ENCODE results near the gene NEK7. TPM values are rescaled to one million over a fixed set of nuclear protein-coding genes. Genes with fewer than 3 reads are reported as not detected.

NEK7 gene
- total and polyA plus RNA-seq, 2 of the 4 experiments (the other 2 are of a cell fraction), result 89.0 to 467 TPM

GRCh38 chr1:198212675-198213074 is 55.9 kb downstream of the NEK7 start:
- no peak overlapping the region for H3K23ac ChIP-seq (ENCODE audit: low read depth, low read length)
- dilution Hi-C loops (cut with HindIII; ENCODE audit: low sequenced_read_pairs, unreplicated experiment) (no loop called here), intact Hi-C loops (cut with micrococcal nuclease) (no loop called here), in situ Hi-C loops (cut with MboI; ENCODE audit: low sequenced_read_pairs) (no loop called here)
- H2AK9ac ChIP-seq (replicated peaks; ENCODE audit: low read depth, low read length, poor library complexity), result no peak overlapping the region
- H2AFZ ChIP-seq (replicated peaks; ENCODE audit: low read length, poor library complexity), result no peak overlapping the region
- no peak overlapping the region; the same call in 1 of the 2 replicates for H2BK20ac ChIP-seq (ENCODE audit: low read depth, low read length)
- H4K91ac ChIP-seq (ENCODE audit: insufficient read depth, low read depth, low read length), result no peak overlapping the region
- peak overlapping the region; percentile 62 for H2AK5ac ChIP-seq (ENCODE audit: low read depth, low read length)
- ATAC-seq (ENCODE audit: low read depth), result peak; percentile 87
- peaks cover 23% of the 10 kb centered on the region for H4K20me1 ChIP-seq (ENCODE audit: insufficient read depth, low read length)
- H3K9ac ChIP-seq (ENCODE audit: low read depth, low read length), result no peak overlapping the region
- H2BK5ac ChIP-seq (ENCODE audit: low read depth, low read length, poor library complexity, severe bottlenecking), result peak overlapping the region; percentile 68
- H3K27ac ChIP-seq (ENCODE audit: insufficient read depth, low read length), result peak overlapping the region; percentile 27; the same call in 1 of the 2 replicates
- DNase-seq, result peak; percentile 98
- no TSS peak for BruUV-seq (replicated peaks)
- H4K8ac ChIP-seq (ENCODE audit: low read depth in 2 of 2, low read length in 2 of 2), result peak overlapping the region in 1 of 2 experiments; percentile 7; a peak in 2 of 4 replicates
- H3K4me3 ChIP-seq (ENCODE audit: insufficient read depth, low read depth, low read length), result no peak overlapping the region
- peaks cover 40 to 49% of the 10 kb centered on the region in 2 experiments for H3K79me1 ChIP-seq (ENCODE audit: low read depth in 1 of 2, low read length in 2 of 2)
- H2BK120ac ChIP-seq (ENCODE audit: low read depth, low read length), result peak overlapping the region; percentile 11; the same call in 1 of the 2 replicates
- no peaks in the 10 kb centered on the region for H3K27me3 ChIP-seq (ENCODE audit: control insufficient read depth, insufficient read depth, low read length)
- TF ChIP-seq NFE2L2 (IDR thresholded peaks at IDR 0.05; ENCODE audit: low read depth, low read length), result peak; percentile 50; the same call in 1 of the 2 replicates
- no peak for TF ChIP-seq BHLHE40 (IDR thresholded peaks at IDR 0.05; ENCODE audit: low read depth, low read length)
- TF ChIP-seq CEBPB (IDR thresholded peaks at IDR 0.05; ENCODE audit: low read depth, low read length), result peak; percentile 97
- no peak for TF ChIP-seq CHD1 (IDR thresholded peaks at IDR 0.05; ENCODE audit: low read depth, low read length)
- TF ChIP-seq RCOR1 (IDR thresholded peaks at IDR 0.05; ENCODE audit: insufficient replicate concordance, low read length), result peak; percentile 48
- TF ChIP-seq CTCF (conservative IDR thresholded peaks at IDR 0.05; ENCODE audit: low read depth, low read length), result 0 out of 2 replicates have a peak, but pooled peaks have one; percentile 5
- peak; percentile 30; the same call in 1 of the 2 replicates for TF ChIP-seq MAFK (IDR thresholded peaks at IDR 0.05; ENCODE audit: low read depth, low read length)
- no peak for TF ChIP-seq POLR2A (IDR thresholded peaks at IDR 0.05; ENCODE audit: low read depth, low read length)
- peak; percentile 73; the same call in 1 of the 2 replicates for TF ChIP-seq FOS (IDR thresholded peaks at IDR 0.05; ENCODE audit: low read depth, low read length)
- TF ChIP-seq SMC3 (IDR thresholded peaks at IDR 0.05; ENCODE audit: low read depth, low read length), result peak; percentile 11; the same call in 1 of the 2 replicates
- TF ChIP-seq MAZ (IDR thresholded peaks at IDR 0.05; ENCODE audit: borderline replicate concordance, low read depth, low read length), result no peak
- TF ChIP-seq RAD21 (IDR thresholded peaks at IDR 0.05; ENCODE audit: low read length), result no peak
- TF ChIP-seq USF2 (IDR thresholded peaks at IDR 0.05; ENCODE audit: low read depth, low read length), result no peak
- H3K18ac ChIP-seq (ENCODE audit: low read depth, low read length), result peak overlapping the region; percentile 12; the same call in 1 of the 2 replicates
- ChIA-PET POLR2A (ENCODE audit: unreplicated experiment) (no interaction called here), CTCF (no interaction called here)
- H3K36me3 ChIP-seq (ENCODE audit: control insufficient read depth, insufficient read depth, low read length), result peaks cover 10% of the 10 kb centered on the region
- peaks cover 20% of the 10 kb centered on the region for H3K9me1 ChIP-seq (ENCODE audit: insufficient read depth, low read length)
- peaks cover 5% of the 10 kb centered on the region; the same call in 1 of the 2 replicates for H3K4me1 ChIP-seq (ENCODE audit: control insufficient read depth, insufficient read depth, low read length)
- peak overlapping the region; percentile 18; the same call in 1 of the 2 replicates for H3K14ac ChIP-seq (replicated peaks; ENCODE audit: low read depth, low read length)
- no peak overlapping the region for H3K56ac ChIP-seq (ENCODE audit: extremely low read depth, insufficient read depth, low read length)
- H2BK15ac ChIP-seq (ENCODE audit: low read depth, low read length), result no peak overlapping the region
- H3K4ac ChIP-seq (ENCODE audit: low read depth, low read length), result peak overlapping the region; percentile 29; the same call in 1 of the 2 replicates
- H3K4me2 ChIP-seq (ENCODE audit: low read depth, low read length), result no peak overlapping the region
- peaks cover 7% of the 10 kb centered on the region; the same call in 1 of the 2 replicates for H3K9me3 ChIP-seq (ENCODE audit: control insufficient read depth, insufficient read depth, low read length)
- H4K5ac ChIP-seq (ENCODE audit: low read depth, low read length), result no peak overlapping the region
- 70% methylated on average over 2 of the region's 3 CpGs; no CpG with 5 or more reads in 1 of the 2 experiments for WGBS, 2 experiments (ENCODE audit: extremely low coverage in 2 of 2, insufficient read length in 1 of 2)
